GM12865 (cell line): ENCODE measurements around the gene CTBP1.

ENCODE experiments used
- DNase-seq: peaks from one replicate; pipeline ENCODE4 v3.0.0; 2010; ENCODE audit warnings: low read depth
- H3K4me3 ChIP-seq: 2 replicates; pipeline ENCODE4 v1.5.1; 2011; ENCODE audit warnings: mild to moderate bottlenecking, low read depth, low read length, control low read depth
- TF ChIP-seq, protein P1 (sequence below): IDR thresholded peaks from 2 replicates; pipeline ENCODE4 v1.5.1; 2011; ENCODE audit warnings: low read length, control low read depth, low read depth, inconsistent platforms; ENCODE audit not compliant: insufficient read depth; ENCODE audit errors: missing control alignments

The CTBP1 gene

DNA sequence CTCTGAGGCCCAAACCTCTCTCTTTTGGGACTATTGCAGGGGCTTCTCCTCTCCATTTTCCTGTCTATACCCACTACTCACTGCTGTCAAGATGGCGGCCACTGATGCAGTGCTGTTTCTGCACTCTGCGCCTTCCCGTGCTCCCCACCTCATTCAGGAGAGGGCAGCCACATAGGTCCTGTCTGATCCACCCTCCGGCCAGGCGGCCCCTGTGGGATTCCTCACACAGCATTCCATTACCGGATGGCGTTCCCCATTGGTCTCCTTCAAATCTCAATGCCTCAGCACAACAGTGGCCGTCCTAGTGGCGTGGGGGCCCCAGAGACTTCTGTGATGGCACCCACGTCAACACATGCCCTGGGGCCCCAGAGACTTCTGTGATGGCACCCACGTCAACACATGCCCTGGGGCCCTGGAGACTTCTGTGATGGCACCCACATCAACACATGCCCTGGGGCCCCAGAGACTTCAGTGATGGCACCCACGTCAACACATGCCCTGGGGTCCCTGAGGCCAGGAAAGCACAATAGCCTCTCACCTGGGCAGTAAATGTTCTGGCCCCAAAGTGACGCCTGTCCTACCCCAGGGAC lies 83.9 kb downstream of the CTBP1 start:
- DNase-seq, result no peak
- no peak overlapping the region for H3K4me3 ChIP-seq
- TF ChIP-seq, protein P1, sequence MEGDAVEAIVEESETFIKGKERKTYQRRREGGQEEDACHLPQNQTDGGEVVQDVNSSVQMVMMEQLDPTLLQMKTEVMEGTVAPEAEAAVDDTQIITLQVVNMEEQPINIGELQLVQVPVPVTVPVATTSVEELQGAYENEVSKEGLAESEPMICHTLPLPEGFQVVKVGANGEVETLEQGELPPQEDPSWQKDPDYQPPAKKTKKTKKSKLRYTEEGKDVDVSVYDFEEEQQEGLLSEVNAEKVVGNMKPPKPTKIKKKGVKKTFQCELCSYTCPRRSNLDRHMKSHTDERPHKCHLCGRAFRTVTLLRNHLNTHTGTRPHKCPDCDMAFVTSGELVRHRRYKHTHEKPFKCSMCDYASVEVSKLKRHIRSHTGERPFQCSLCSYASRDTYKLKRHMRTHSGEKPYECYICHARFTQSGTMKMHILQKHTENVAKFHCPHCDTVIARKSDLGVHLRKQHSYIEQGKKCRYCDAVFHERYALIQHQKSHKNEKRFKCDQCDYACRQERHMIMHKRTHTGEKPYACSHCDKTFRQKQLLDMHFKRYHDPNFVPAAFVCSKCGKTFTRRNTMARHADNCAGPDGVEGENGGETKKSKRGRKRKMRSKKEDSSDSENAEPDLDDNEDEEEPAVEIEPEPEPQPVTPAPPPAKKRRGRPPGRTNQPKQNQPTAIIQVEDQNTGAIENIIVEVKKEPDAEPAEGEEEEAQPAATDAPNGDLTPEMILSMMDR, result no peak

DNA sequence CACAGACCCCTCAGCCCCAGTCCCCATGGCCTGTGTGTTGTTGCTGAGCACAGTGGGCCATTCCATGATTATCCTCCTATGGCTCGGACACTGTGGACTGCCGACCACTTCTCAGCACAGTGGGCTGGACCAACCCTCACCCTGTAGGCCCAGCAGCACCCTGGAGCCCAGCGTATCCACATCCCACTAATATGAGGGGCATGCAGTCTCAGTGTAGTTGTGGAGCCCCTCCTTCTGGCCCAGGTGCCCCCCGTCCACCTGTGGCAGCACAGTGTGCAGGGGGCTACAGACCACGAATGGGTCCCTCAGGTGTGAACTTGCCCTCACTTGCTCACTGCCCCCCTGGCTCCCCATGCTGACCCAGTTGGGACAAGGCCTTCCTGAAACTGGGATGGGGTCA lies 84.5 kb downstream of the CTBP1 start:
- H3K4me3 ChIP-seq, result no peak overlapping the region
- TF ChIP-seq, protein P1, result no peak
- no peak for DNase-seq

DNA sequence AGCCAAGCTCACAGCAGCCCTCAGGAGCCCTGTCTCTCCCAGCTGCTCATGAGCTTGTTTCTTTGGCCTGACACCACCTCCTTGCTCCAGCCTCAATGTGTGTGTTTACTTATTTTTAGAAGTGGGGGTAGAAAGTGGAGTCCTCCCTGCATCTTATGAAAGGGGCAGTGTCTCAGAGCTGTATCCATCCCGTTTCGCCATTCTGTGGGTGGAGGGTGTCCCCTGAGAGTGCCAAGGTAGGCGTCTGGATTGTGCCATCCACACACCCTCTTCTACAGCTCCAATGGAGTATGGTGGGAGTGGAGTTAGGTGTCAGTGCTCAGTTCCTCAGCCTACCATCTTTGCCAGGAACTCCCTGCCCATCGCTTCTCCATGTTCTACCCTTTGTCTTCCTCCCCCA lies 84.9 kb downstream of the CTBP1 start:
- TF ChIP-seq, protein P1, result no peak
- DNase-seq, result no peak
- H3K4me3 ChIP-seq, result no peak overlapping the region
